Ureter (tissue), 1 donor: Measurements from ENCODE around the gene RAD51B. TPM values are rescaled to one million over a fixed set of nuclear protein-coding genes. Genes with fewer than 3 reads are reported as not detected.

ENCODE experiments used
- DNase-seq: peaks from one replicate; pipeline ENCODE4 v3.0.0-alpha.2; 2020; ENCODE audit warnings: low spot score
- total RNA-seq: library from RNA; stranded (reverse); gene quantifications from one replicate; pipeline ENCODE4 v1.2.4, GENCODE V29; 2023
- donor health status: DM: yes; HTN: yes; CAD: no.

Gene RAD51B
- total RNA-seq, 1 donor from 2014 or later: 36.6 TPM

DNA sequence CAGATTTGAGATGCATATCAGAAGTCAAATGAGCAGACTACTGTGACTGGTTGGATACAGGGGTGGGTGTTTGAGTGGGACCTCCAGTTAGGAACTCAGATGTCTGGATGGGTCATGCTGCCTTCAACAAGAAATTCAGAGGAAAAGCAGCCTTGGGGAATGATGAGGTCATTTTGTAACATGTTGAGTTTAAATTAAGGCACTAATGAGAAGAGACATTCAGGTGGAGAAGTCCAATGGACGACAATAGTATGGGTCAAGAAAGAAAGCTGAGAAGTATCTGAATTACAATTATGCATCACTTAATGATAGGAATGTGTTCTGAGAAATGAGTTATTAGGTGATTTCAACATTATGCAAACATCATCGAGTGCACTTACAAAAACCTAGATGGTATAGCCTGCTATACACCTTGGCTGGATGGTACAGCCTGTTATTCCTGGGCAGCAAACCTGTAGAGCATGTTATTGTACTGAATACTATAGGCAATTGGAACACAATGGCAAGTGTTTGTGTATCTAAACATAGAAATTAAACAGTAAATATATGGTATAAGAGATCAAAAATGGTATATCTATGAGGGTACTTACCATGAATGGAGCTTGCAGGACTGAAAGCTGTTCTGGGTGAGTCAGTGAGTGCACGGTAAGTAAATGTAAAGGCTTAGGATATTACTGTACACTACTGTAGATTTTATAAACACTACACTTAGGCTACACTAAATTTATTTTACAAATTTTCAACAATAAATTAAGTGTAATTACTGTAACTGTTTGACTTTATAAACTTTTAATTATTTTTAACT lies 414.7 kb downstream of the RAD51B start:
- DNase-seq: no peak

GRCh38 chr14:68235011-68235410 lies 415.4 kb downstream of the RAD51B start:
- no peak for DNase-seq

DNA sequence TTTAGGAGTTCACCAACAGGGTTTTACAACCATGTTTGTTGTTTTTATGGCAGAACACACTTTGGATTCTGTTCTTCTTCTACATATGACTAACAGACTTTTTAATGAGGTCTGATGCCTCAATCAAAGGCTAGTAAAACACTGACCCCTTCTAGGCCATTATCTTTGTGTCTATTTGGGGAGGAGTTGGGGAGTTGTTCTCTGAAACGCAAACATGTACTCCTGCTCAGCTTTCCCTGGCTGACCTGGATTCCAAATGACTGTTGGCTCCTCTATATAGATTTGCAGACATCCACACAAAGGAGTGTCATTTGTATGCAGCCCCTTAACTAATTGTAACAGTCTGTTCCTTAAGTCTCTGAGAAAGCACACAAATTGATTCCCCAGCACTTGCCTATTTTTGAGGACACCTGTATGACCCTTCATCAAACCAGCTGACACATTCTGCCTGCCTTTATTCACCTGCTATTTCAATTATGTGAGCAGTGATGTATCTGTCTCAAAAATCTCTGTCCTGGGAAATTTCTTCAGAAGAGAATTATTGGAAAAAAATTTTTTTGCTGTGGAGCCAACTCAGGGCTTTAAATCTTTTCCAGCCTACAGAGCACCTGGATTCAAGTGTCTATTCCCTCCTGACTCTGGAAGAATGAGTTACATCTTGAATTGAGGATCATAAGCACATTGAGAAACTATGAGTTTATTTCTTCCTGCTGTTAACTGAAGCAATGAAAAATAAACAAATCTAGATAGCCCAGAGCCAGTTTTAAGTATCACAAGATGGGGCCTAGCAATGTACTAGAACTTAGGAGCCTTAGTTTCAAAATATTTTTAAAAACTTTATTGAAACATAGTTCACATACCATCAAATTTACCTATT lies 417.2 kb downstream of the RAD51B start:
- DNase-seq: no peak

DNA sequence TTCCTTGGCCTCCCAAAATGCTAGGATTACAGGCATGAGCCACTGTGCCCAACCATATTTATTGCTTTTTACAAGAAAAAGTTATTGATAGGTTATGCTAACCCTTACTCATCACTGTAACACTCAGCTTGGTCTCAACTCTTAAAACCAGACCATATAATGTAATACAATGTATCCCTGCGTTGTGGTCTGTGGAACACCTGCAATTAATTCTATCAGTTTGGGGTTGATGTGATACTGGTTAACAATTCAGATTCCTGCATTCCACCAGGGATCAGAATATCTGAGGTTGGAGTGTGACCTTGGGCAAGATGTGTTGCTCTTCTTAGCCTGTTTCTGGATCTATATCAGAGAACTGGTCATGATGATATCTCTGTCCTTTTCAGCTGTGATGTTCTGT lies 419.0 kb downstream of the RAD51B start:
- DNase-seq: no peak

- no peak for DNase-seq
Observed at GRCh38 chr14:68238976-68239375, 419.4 kb downstream of the RAD51B start.

DNA sequence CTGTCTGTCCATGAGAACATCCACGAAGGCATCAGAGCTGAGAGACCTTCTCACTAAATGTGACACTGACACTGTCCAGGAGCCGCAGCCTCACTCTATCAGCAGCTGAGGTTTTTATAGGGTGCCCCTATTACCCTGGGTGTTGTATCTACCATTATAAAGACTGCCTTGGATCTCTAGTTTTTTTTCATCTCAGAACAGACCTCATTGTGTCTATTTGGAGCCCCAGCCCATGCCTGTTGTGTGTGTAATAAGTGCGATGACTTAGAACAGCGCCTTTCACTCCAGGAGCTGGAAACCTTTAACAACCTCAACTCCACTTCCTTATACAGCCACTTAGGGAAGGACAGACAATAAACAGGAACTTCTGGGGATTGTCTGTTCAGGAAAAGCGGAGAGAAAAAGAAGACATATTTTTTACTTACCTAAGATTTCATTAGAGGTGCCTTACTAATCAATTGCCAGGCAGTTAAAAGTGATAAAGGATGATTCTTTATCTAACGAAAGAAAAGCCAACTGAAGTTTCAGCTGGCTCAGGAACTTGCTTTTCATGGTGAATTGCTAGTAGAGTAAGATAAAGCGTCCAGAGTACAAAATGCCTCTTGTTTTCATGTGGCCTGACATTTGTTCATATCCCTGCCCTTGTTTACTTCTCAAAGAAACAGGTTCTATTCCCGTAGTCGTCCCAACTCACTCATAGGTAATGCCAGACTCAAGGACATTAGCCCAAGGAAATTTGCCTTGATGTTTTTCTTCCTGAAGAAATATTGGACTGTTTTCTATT lies 420.6 kb downstream of the RAD51B start:
- no peak for DNase-seq

- no peak for DNase-seq
Observed at GRCh38 chr14:68241862-68242487, 422.4 kb downstream of the RAD51B start.

GRCh38 chr14:68243450-68244010 lies 424.0 kb downstream of the RAD51B start:
- DNase-seq: no peak

- no peak for DNase-seq
Observed at GRCh38 chr14:68244262-68244980, 424.8 kb downstream of the RAD51B start.

DNA sequence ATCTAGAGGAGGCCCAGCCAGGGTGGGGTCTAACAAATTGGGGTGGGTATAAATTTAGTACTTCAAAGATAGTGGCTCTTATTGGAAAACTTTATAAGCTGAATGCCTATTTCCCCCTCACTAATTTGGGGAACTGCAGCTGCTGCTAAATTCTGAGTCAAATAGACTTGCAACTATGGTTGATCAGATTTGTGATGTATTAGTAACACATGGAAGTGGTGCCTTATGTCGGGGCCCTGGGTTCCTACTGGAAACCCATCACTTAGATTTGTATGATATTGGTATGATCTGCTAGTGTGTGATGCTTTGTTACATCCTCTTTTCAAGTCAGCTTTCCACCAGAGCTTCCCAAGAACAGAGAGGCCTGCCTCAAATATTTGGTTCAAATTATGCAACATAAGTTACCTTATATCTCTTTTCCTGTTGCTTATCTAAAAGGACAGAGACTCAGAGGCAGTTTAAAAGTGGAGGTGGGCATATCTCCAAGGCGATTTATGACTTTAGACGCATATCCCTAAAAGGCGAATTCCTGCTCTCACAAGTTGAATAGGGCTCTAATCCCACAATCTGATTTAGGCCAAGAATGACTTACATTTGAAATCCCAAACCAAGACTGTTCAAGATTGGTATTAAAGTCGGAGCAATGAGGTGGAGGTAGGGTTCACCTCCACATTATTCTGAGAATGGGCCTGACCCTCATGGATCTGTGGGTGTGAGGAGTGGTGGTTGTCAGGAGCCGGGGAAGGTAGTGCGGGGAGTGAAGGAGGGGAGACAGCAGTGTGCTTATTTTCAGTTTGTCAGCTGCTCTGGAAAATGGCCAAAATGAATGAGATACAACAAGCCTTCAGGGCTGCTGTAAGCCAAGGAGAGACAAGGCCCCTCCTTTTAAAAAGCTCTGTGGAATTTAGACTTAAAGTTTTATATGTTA lies 425.8 kb downstream of the RAD51B start:
- no peak for DNase-seq

DNA sequence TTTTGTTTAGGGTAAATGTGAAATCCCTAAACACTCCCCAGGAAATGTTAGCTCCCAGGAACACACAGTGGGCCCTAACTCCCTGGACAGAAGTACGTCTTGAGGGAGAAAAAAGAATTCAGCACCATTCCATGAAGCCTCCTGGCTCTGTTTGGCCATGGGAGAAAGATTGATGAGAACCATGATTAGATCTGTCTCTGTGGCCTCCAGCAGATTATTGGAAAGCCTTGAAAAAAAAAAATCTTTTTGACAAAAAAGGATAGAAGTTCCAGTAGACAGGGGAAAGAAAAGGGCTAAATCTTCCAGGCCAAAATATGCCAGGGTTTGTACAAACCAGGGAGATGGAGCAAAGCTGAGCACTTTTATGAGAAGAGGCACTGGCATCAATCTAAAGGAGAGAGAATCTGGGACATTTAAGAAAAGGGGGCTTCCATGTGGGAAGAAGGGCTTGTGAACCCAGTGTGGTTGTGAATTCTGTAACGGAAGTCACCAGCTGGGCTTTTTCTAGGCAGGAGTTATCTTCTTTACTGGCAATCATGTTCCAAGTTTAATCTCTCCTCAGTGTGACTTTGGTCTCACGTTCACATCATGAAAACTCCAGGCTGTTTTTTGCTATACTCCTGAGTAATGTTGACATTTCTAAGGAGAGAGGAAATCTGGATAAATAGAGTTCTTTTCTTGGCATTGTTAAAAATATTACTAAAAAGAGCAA lies 426.7 kb downstream of the RAD51B start:
- DNase-seq: no peak

- DNase-seq: no peak
Observed at GRCh38 chr14:68246786-68247105, 427.2 kb downstream of the RAD51B start.

DNA sequence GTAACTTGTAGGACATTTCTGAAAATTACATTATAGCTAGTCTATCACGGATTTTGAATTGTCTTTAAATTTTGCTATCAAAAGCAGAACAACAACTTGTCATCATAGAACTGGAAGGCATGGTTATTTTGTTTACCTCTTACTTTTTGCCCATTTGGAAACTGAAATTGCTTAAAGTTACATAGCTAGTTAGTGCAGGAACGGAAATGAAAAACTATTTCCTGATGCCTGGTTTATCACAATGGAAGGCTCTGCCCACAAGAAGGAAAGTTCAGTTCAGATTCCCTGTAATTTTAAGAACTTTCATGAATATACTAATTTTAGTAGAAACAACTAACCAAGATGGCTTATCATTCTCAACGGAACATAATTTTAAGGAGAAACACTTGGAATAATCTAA lies 427.7 kb downstream of the RAD51B start:
- no peak for DNase-seq

DNA sequence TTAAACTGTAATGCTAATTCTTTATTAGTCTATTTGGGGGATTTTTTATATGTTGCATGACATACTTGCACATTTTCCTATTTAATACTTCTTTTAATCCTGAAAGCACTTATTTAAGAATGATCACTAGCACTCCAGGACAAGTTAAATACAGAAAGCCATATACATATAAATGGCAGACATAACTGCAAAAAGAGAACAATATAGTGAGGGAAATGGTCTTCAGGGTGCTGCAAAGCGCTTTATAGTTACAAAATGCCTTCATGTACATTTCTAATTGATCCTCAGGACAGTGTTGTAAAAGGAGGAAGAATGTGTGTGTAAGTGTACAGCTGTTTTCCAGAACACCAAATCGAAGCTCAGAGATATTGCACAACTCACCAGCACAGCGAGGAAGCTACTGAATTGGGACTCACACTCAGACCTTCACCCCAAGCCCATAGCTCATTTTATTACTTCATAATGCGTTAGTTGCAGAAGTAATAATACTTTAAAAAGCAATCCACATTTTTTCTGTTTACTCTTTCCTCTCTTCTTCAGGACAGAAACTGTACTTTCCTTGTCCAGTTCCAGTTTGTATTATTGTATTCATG lies 428.2 kb downstream of the RAD51B start:
- no peak for DNase-seq

DNA sequence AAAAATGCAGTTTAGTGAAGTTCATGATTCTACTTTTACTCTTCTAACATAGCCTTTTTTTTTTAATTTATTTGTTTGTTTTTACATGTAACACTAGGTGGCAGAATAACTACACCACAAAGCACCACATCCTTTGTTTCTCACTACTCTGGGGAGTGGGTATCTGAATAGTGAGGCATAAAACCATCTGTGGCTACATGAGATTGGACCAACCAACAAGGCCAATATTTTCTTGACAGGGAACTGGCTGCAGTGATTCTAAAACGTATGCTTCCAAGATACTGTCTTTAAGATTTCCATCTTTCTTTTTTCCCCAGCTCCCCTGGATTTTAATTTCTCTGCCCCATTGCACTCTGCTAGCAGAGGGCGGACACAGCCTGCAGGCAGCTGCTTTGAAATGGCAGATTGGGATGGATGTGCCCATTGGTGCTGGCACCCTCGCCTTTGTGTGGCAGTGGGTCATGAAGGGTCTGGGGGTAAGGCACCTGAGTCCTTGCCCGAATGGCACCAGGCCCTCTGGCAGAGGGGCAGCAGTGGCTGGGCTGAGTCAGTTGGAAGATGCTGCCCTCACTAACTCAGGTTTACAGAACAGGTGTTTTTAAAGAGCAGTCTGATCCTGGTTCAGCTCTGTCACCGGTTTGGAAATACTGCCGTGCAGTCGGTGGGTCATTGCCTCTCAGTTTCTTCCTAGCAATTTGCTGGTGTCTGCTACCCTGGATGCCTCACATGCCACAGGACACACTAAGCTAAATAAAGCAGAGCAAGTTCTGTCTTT lies 429.1 kb downstream of the RAD51B start:
- no peak for DNase-seq

GRCh38 chr14:68249661-68250451 lies 430.3 kb downstream of the RAD51B start:
- no peak for DNase-seq
